B cell (primary cell): Measurements from ENCODE around the gene ZDHHC4. TPM values are rescaled to one million over a fixed set of nuclear protein-coding genes. Genes with fewer than 3 reads are reported as not detected.

Experiments
- ATAC-seq: fragments of 200-7000 bp; cut with Tn5 transposase; one replicate; pipeline ENCODE4 v1.10.0; 2021; ENCODE audit warnings: low read depth, mild to moderate bottlenecking, moderate number of reproducible peaks, moderate library complexity
- CTCF ChIA-PET: fragments of 350-600 bp; sonication (Branson Sonifier 250); formaldehyde crosslinking; loops from one replicate; lab custom pipeline; 2021; ENCODE audit warnings: antibody characterized with exemption, inconsistent platforms; lab: Charles Lee
- POLR2A ChIA-PET: fragments of 350-600 bp; sonication (Branson Sonifier 250); formaldehyde crosslinking; loops from one replicate; lab custom pipeline; 2021; ENCODE audit warnings: antibody characterized with exemption; lab: Charles Lee
- DNase-seq: peaks from one replicate; pipeline ENCODE4 v3.0.0; 2013
- H2AFZ ChIP-seq: 2 replicates; pipeline ENCODE4 v1.6.1; 2012; ENCODE audit warnings: mild to moderate bottlenecking, low read depth, low read length; ENCODE audit not compliant: insufficient read depth, poor library complexity, severe bottlenecking
- H3K27ac ChIP-seq, 2 donors: 1 replicate in 1 of 2; 2 replicates in 1 of 2; pipeline ENCODE4 v1.5.1; 2012 to 2013; ENCODE audit warnings: low read length in 2 of 2, mild to moderate bottlenecking in 2 of 2, moderate library complexity in 1 of 2
- H3K27me3 ChIP-seq, 4 experiments: fragments of 200-600 bp in 1 of 4; sonication (generic) in 1 of 4; replicated peaks in 1 of 4; 1 replicate in 2 of 4; 2 replicates in 2 of 4; pipeline versions ENCODE4 v1.6.1 to v1.7.0; 2013 to 2016; ENCODE audit warnings: low read length in 3 of 4, mild to moderate bottlenecking in 2 of 4, mixed read lengths in 1 of 4, moderate library complexity in 1 of 4; ENCODE audit not compliant: insufficient read depth in 4 of 4, control insufficient read depth in 3 of 4; ENCODE audit errors: control extremely low read depth in 1 of 4
- H3K36me3 ChIP-seq, 2 experiments: replicated peaks in 1 of 2; 1 replicate in 1 of 2; 2 replicates in 1 of 2; pipeline versions ENCODE4 v1.6.1 to v1.7.1; 2013; ENCODE audit warnings: low read length in 1 of 2; ENCODE audit not compliant: insufficient read depth in 2 of 2, control insufficient read depth in 1 of 2; ENCODE audit errors: control extremely low read depth in 1 of 2, extremely low read depth in 1 of 2
- H3K4me1 ChIP-seq, 2 donors: fragments of 200-600 bp in 1 of 2; sonication (generic) in 1 of 2; 1 replicate in 1 of 2; 2 replicates in 1 of 2; pipeline versions ENCODE4 v1.5.1 to v1.6.1; 2013 to 2017; ENCODE audit warnings: low read length in 2 of 2; ENCODE audit not compliant: control insufficient read depth in 2 of 2, insufficient read depth in 2 of 2
- H3K4me2 ChIP-seq: replicated peaks from 2 replicates; pipeline ENCODE3; 2012; ENCODE audit warnings: mild to moderate bottlenecking, low read depth, low read length; ENCODE audit not compliant: poor library complexity, severe bottlenecking
- H3K4me3 ChIP-seq, 5 experiments: fragments of 200-600 bp in 1 of 5; sonication (generic) in 1 of 5; 1 replicate in 3 of 5; 2 replicates in 2 of 5; pipeline versions ENCODE4 v1.5.1 to v1.7.0; 2011 to 2016; ENCODE audit warnings: low read length in 4 of 5, mild to moderate bottlenecking in 4 of 5, low read depth in 2 of 5, control low read depth in 1 of 5, moderate library complexity in 1 of 5; ENCODE audit not compliant: insufficient read depth in 1 of 5; ENCODE audit errors: control extremely low read depth in 1 of 5, extremely low read depth in 1 of 5
- H3K79me2 ChIP-seq: fragments of 200-600 bp; sonication (generic); one replicate; pipeline ENCODE4 v1.6.0; 2016; ENCODE audit warnings: low read length; ENCODE audit not compliant: control insufficient read depth, insufficient read depth
- H3K9ac ChIP-seq: fragments of 200-600 bp; sonication (generic); 2 replicates; pipeline ENCODE4 v1.6.1; 2017; ENCODE audit warnings: mild to moderate bottlenecking, low read length, moderate library complexity
- H3K9me3 ChIP-seq, 3 donors: one replicate each; pipeline versions ENCODE4 v1.6.1 to v1.7.1; 2013; ENCODE audit warnings: low read length in 2 of 3; ENCODE audit not compliant: control insufficient read depth in 2 of 3, insufficient read depth in 1 of 3; ENCODE audit errors: control extremely low read depth in 1 of 3
- H4K20me1 ChIP-seq: 2 replicates; pipeline ENCODE4 v1.6.0; 2012; ENCODE audit warnings: mild to moderate bottlenecking, low read length; ENCODE audit not compliant: insufficient read depth, control insufficient read depth, poor library complexity, severe bottlenecking
- H3K27ac Mint-ChIP-seq: one replicate; pipeline ENCODE4 v1.8.0; 2021; ENCODE audit warnings: mixed read lengths
- H3K27me3 Mint-ChIP-seq: one replicate; pipeline ENCODE4 v1.8.0; 2021; ENCODE audit warnings: mixed read lengths
- H3K4me1 Mint-ChIP-seq: one replicate; pipeline ENCODE4 v1.8.0; 2021; ENCODE audit warnings: mixed read lengths
- H3K4me3 Mint-ChIP-seq: one replicate; pipeline ENCODE4 v1.8.0; 2021; ENCODE audit warnings: mixed read lengths
- H3K9me3 Mint-ChIP-seq: one replicate; pipeline ENCODE4 v1.8.0; 2022; ENCODE audit warnings: mixed read lengths; ENCODE audit not compliant: insufficient read depth
- CTCF ChIP-seq: fragments of 200-600 bp; IDR thresholded peaks from one replicate; pipeline ENCODE4 v1.8.0; 2022; ENCODE audit warnings: antibody characterized with exemption, mild to moderate bottlenecking
- EZH2 ChIP-seq: IDR thresholded peaks from 2 replicates; pipeline ENCODE4 v1.6.1; 2012; ENCODE audit warnings: borderline replicate concordance, low read depth, mild to moderate bottlenecking, moderate library complexity, low read length; ENCODE audit not compliant: insufficient read depth, poor library complexity, severe bottlenecking
- WGBS: methylation state at CpG from one replicate; pipeline ENCODE4 v1.1.5; 2013; ENCODE audit warnings: missing lambda C conversion rate; ENCODE audit not compliant: insufficient coverage; 5-methylcytosine and 5-hydroxymethylcytosine counted together
- intact Hi-C: fragments of 100-400 bp; cut with micrococcal nuclease; formaldehyde crosslinking; loops from one replicate; pipeline ENCODE4 v1.10.0; 2022
- polyA plus RNA-seq: library from polyadenylated mRNA; depleted of rRNA; stranded (reverse); fragments of >200 nt; gene quantifications from 2 replicates; pipeline ENCODE4 v1.2.3, GENCODE V29; 2012
- total RNA-seq, 2 donors: library from RNA; stranded (reverse); fragments of 120-200 nt in 1 of 2; gene quantifications; 1 replicate in 1 of 2; 2 replicates in 1 of 2; pipeline versions ENCODE4 v1.2.3 to v1.2.4, GENCODE V29; 2013 to 2022

The ZDHHC4 gene
- total and polyA plus RNA-seq, 2 donors (not counting 1 experiment from before 2014, with no cell fraction given) = 38.5 to 42.0 TPM

- peak; percentile 53 for DNase-seq
- H3K27ac ChIP-seq = no peak overlapping the region
- H3K4me3 ChIP-seq = peak overlapping the region in 2 of 5 experiments; percentile 5 to 23
- peaks cover 23 to 48% of the 10 kb centered on the region in 2 donors for H3K4me1 ChIP-seq
- peaks cover 0 to 7% (median 0%) of the 10 kb centered on the region in 3 donors for H3K9me3 ChIP-seq
- H3K27me3 ChIP-seq = no peaks in the 10 kb centered on the region
- H3K9ac ChIP-seq = peak overlapping the region; percentile 4
- ATAC-seq = peak; percentile 18
- intact Hi-C loops = no loop called here
- H3K9me3 Mint-ChIP-seq = no peaks in the 10 kb centered on the region
- ChIA-PET POLR2A (interaction anchor here (0.6 kb wide), 1 partner anchor 174 kb away, joined by 7 read pairs; the partner anchor contains the start of gene DAGLB), CTCF (interaction anchor here (0.7 to 1.5 kb wide), 3 partner anchors 28 to 32 kb away, joined by 3 read pairs; partner anchors contain the start of gene INTS15)
- peak overlapping the region; percentile 56 for H3K4me2 ChIP-seq
- H3K4me1 Mint-ChIP-seq = peaks cover 43% of the 10 kb centered on the region
- no peaks in the 10 kb centered on the region for H3K27me3 Mint-ChIP-seq
- no peak for TF ChIP-seq CTCF
- TF ChIP-seq EZH2 = no peak
- H3K4me3 Mint-ChIP-seq = peak overlapping the region; percentile 49
- H4K20me1 ChIP-seq = no peaks in the 10 kb centered on the region
- no peaks in the 10 kb centered on the region for H3K79me2 ChIP-seq
- peak overlapping the region; percentile 39 for H3K27ac Mint-ChIP-seq
- 73% methylated on average over 20 of the region's 20 CpGs for WGBS
- no peaks in the 10 kb centered on the region for H3K36me3 ChIP-seq
- H2AFZ ChIP-seq = peak overlapping the region; percentile 61
Observed at GRCh38 chr7:6621195-6622133, 44.2 kb downstream of the ZDHHC4 start.
